Body of pancreas (tissue), 4 donors: Measurements from ENCODE around the gene ZFHX3. TPM values are rescaled to one million over a fixed set of nuclear protein-coding genes. Genes with fewer than 3 reads are reported as not detected.

ENCODE experiments used
- ATAC-seq: fragments of 150-250 bp; one replicate; pipeline ENCODE4 v1.9.1; 2016
- DNase-seq, 4 donors: peaks; one replicate each; pipeline ENCODE4 v3.0.0-alpha.2; 2019
- H3K27ac ChIP-seq, 4 donors: fragments of 200-600 bp; sonication (generic); 1 replicate in 3 of 4; 2 replicates in 1 of 4; pipeline versions ENCODE4 v1.5.1 to v1.6.1; 2016 to 2019; ENCODE audit warnings: mild to moderate bottlenecking in 1 of 4, mixed read lengths in 1 of 4, moderate library complexity in 1 of 4
- H3K27me3 ChIP-seq, 2 donors: fragments of 200-600 bp; sonication (generic); one replicate each; pipeline ENCODE4 v1.6.0; 2016; ENCODE audit warnings: mild to moderate bottlenecking in 1 of 2
- H3K36me3 ChIP-seq, 2 donors: fragments of 200-600 bp; sonication (generic); replicated peaks in 1 of 2; 2 replicates each; pipeline ENCODE4 v1.5.1; 2016; ENCODE audit warnings: low read depth in 2 of 2; ENCODE audit not compliant: insufficient read depth in 1 of 2
- H3K4me1 ChIP-seq: fragments of 200-600 bp; sonication (generic); one replicate; pipeline ENCODE4 v1.6.0; 2016
- H3K4me3 ChIP-seq, 2 donors: fragments of 200-600 bp; sonication (generic); 1 replicate in 1 of 2; 2 replicates in 1 of 2; pipeline ENCODE4 v1.5.1; 2016 to 2019
- H3K9me3 ChIP-seq, 3 donors: fragments of 200-600 bp; sonication (generic); 1 replicate in 2 of 3; 2 replicates in 1 of 3; pipeline ENCODE4 v1.5.1; 2016
- CTCF ChIP-seq, 7 experiments: fragments of 450-650 bp in 4 of 7; fragments of 200-600 bp in 3 of 7; sonication (generic) in 3 of 7; IDR thresholded peaks; one replicate each; pipeline ENCODE4 v1.5.1; 2016 to 2019; ENCODE audit warnings: antibody characterized with exemption in 7 of 7
- POLR2A ChIP-seq, 3 donors: fragments of 450-650 bp; IDR thresholded peaks; one replicate each; pipeline ENCODE4 v1.6.1; 2016; ENCODE audit warnings: antibody characterized with exemption in 3 of 3, mild to moderate bottlenecking in 2 of 3
- WGBS, 2 donors: methylation state at CpG; one replicate each; pipeline ENCODE4 v1.1.5; 2017; 5-methylcytosine and 5-hydroxymethylcytosine counted together
- intact Hi-C: fragments of 100-400 bp; cut with DNase I; formaldehyde crosslinking; loops from one replicate; pipeline ENCODE4 v1.15.1; 2023
- total RNA-seq, 2 donors: library from RNA; depleted of rRNA; stranded (reverse); fragments of >200 nt; gene quantifications; one replicate each; pipeline ENCODE4 v1.1.0, GENCODE V29; 2016

Gene ZFHX3
- total RNA-seq, 2 donors from 2014 or later: 22.4 to 24.6 TPM

GRCh38 chr16:72841506-72841905 is 206.4 kb downstream of the ZFHX3 start:
- TF ChIP-seq CTCF (IDR thresholded peaks at IDR 0.05) (no peak), POLR2A (IDR thresholded peaks at IDR 0.05) (no peak)
- Histone ChIP-seq H3K27ac (no peak overlapping the region), H3K36me3 (no peaks in the 10 kb centered on the region), H3K4me1 (peaks cover 11% of the 10 kb centered on the region), H3K9me3 (no peaks in the 10 kb centered on the region), H3K27me3 (no peaks in the 10 kb centered on the region), H3K4me3 (no peak overlapping the region)
- ATAC-seq (no peak), DNase-seq (no peak)
- 77 to 91% methylated on average over 3 of the region's 3 CpGs for WGBS, 2 donors
- intact Hi-C loops: no loop called here

GRCh38 chr16:72840631-72841381 is 207.1 kb downstream of the ZFHX3 start:
- no peaks in the 10 kb centered on the region for H3K36me3 ChIP-seq
- no peak overlapping the region for H3K27ac ChIP-seq
- H3K4me3 ChIP-seq: no peak overlapping the region
- no peak for ATAC-seq
- H3K9me3 ChIP-seq: no peaks in the 10 kb centered on the region
- intact Hi-C loops: no loop called here
- no peaks in the 10 kb centered on the region for H3K27me3 ChIP-seq
- TF ChIP-seq POLR2A (IDR thresholded peaks at IDR 0.05): no peak
- no peak for TF ChIP-seq CTCF (IDR thresholded peaks at IDR 0.05)
- peaks cover 16% of the 10 kb centered on the region for H3K4me1 ChIP-seq
- DNase-seq: no peak
- WGBS, 2 donors: 72 to 81% methylated on average over 11 of the region's 11 CpGs

GRCh38 chr16:72838951-72839350 is 209.0 kb downstream of the ZFHX3 start:
- WGBS, 2 donors: 96 to 97% methylated on average over 13 of the region's 13 CpGs
- no peaks in the 10 kb centered on the region for H3K36me3 ChIP-seq
- TF ChIP-seq POLR2A (IDR thresholded peaks at IDR 0.05): no peak
- no peak for TF ChIP-seq CTCF (IDR thresholded peaks at IDR 0.05)

GRCh38 chr16:72838586-72838910 is 209.4 kb downstream of the ZFHX3 start:
- ATAC-seq: no peak
- Histone ChIP-seq H3K27me3 (no peaks in the 10 kb centered on the region), H3K9me3 (no peaks in the 10 kb centered on the region), H3K4me3 (no peak overlapping the region), H3K27ac (no peak overlapping the region), H3K4me1 (peaks cover 16% of the 10 kb centered on the region), H3K36me3 (no peaks in the 10 kb centered on the region)
- TF ChIP-seq CTCF (IDR thresholded peaks at IDR 0.05) (no peak), POLR2A (IDR thresholded peaks at IDR 0.05) (no peak)
- intact Hi-C loops: loop anchor here (10.0 kb wide), 1 partner anchor 336 kb away; no protein-coding TSS in a partner anchor
- DNase-seq: no peak
- WGBS, 2 donors: 81 to 83% methylated on average over 11 of the region's 11 CpGs

More at GRCh38 chr16:72838951-72839350, 209.0 kb downstream of the ZFHX3 start:
- ATAC-seq (no peak), DNase-seq (no peak)
- no peaks in the 10 kb centered on the region for H3K9me3 ChIP-seq
- intact Hi-C loops: loop anchor here (10.0 kb wide), 1 partner anchor 336 kb away; no protein-coding TSS in a partner anchor
- H3K27me3 ChIP-seq: no peaks in the 10 kb centered on the region
- H3K4me3 ChIP-seq: no peak overlapping the region
- H3K4me1 ChIP-seq: peaks cover 16% of the 10 kb centered on the region
- no peak overlapping the region for H3K27ac ChIP-seq
